ENCODE measurements around the gene INPP5J.
"Not testable (repeated sequence)": the region's sequence is repeated elsewhere in the genome, so short reads cannot be mapped to it uniquely, and the experiment has no call there.

The INPP5J gene

DNA sequence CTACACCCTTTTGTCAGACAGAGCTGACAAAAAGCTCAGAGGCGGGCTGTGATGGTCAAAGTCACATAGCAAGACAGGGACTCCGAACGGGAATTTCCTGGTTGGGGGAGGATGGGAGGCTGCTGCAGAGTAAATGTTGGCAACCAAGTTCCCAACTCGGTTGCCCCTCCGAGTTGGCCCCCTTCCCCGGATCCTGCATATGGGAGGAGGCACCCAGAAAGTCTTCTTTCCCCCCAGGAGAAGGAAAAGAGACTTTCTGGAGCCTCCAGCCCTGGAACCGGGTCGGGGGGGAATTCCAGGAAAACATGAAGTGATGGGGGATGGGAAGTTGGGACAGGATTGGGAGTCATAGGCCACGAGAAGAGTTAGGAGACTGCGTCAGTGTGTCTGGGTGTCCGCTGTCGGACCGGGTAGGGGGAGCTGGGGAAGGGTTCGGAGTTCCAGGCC, 16.0 kb upstream of the INPP5J start:
- TF ChIP-seq TAF1 (IDR thresholded peaks at IDR 0.05; ENCODE audit: low read depth, low read length) (no peak), POLR2A (IDR thresholded peaks at IDR 0.05; ENCODE audit: low read depth, low read length) (no peak), PAX5 (IDR thresholded peaks at IDR 0.05; ENCODE audit: insufficient read depth, low read length, severe bottlenecking) (no peak), SPI1 (IDR thresholded peaks at IDR 0.05; ENCODE audit: low read depth, low read length) (no peak)
- FAIRE-seq: no peak
- no peak for DNase-seq (ENCODE audit: insufficient read length, low spot score)

DNA sequence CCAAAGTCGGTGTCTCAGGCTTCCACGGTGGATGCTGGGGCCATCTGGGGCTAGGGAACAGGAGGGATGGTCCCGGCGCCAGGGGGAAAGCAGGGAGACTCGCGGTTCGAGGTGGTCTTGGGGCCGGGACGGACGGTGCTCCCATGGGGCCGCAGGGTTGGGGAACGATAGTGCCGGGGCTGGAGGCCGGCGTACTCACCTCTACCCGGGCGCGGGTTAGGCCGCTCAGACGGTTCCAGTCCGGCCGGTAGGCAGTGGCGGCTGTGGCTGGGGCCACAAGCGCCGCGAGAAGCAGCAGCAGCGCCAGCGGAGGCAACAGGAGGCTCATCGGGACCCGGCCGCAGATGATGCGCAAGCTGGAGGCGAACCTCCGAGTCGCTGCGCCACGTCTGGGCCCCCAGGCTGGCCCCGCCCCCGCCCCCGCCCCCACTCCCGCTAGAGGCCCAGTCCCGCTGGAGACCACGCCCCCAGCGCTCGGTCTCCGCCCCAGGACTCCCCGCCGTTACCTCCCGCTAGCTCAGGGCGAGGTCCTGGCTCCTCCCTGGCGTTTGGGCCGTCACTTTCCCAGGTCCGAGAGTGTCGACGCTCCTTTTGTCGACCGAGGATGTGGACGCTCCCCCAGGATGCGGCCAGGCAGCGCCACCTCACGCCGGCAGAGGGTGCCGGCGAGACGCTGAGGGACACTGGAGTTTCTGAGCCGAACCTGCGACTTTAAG, 15.4 kb upstream of the INPP5J start, which contains the start of gene SELENOM:
Gene SELENOM (minus strand): TSS at position 391 of the 716 bp plus-strand sequence. CDS start 63 bp downstream, at position 328.
- TF ChIP-seq TAF1 (IDR thresholded peaks at IDR 0.05; ENCODE audit: low read depth, low read length): no peak
- TF ChIP-seq POLR2A (IDR thresholded peaks at IDR 0.05; ENCODE audit: low read depth, low read length): no peak
- no peak for TF ChIP-seq SPI1 (IDR thresholded peaks at IDR 0.05; ENCODE audit: low read depth, low read length)
- no peak for TF ChIP-seq PAX5 (IDR thresholded peaks at IDR 0.05; ENCODE audit: insufficient read depth, low read length, severe bottlenecking)
- TF ChIP-seq POU2F2 (IDR thresholded peaks at IDR 0.05; ENCODE audit: low read depth, low read length): no peak
- TF ChIP-seq POLR2AphosphoS5 (IDR thresholded peaks at IDR 0.05; ENCODE audit: low read depth, low read length): no peak
- DNase-seq (ENCODE audit: insufficient read length, low spot score) (peak; percentile 97), FAIRE-seq (peak; percentile 90)

- FAIRE-seq: no peak
- TF ChIP-seq TAF1 (IDR thresholded peaks at IDR 0.05; ENCODE audit: low read depth, low read length) (no peak), SPI1 (IDR thresholded peaks at IDR 0.05; ENCODE audit: low read depth, low read length) (no peak), PAX5 (IDR thresholded peaks at IDR 0.05; ENCODE audit: insufficient read depth, low read length, severe bottlenecking) (no peak), POLR2A (IDR thresholded peaks at IDR 0.05; ENCODE audit: low read depth, low read length) (no peak), POLR2AphosphoS5 (IDR thresholded peaks at IDR 0.05; ENCODE audit: low read depth, low read length) (no peak)
- no peak for DNase-seq (ENCODE audit: insufficient read length, low spot score)
Observed at GRCh38 chr22:31107894-31108218, 14.9 kb upstream of the INPP5J start.

GRCh38 chr22:31112547-31113091, 10.1 kb upstream of the INPP5J start:
- DNase-seq (ENCODE audit: insufficient read length, low spot score); FAIRE-seq: not testable (repeated sequence)

DNA sequence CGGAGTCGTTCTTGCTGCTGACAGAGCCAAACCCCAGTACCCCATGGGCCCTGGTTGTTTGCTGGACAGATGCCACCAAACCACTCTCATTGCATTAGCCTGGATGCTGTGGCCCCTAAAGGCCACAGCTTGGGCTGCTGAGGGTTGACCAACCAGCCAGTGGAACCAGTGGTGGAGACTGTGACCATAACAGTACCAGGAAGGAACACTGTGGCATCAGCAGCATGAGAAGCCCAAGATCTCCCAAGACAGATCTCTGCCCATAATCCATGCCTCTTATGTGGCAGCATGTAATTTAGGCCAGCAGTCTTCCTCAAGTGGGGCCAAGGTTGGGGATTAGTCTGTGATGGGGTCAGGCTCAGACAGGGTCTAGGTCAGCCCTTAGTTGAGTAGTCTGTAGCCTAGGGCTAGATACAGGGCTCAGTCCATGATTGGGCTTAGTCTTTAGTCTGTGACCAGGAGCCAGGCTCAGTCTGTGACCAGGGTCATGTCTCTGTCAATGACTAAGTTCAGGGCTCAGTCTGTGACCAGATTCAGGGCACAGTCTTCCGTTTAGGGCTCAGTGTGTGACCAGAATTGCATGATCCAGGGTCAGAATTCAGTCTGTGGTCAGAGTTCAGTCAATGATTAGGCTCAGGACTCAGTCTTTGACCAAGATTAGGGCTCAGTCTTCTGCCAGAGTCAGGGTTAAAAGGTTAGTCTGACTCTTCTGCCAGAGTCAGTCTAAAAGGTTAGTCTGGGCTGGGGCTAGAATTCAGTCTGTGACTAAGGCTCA, 4.5 kb upstream of the INPP5J start:
- DNase-seq (ENCODE audit: insufficient read length, low spot score) (no peak), FAIRE-seq (no peak)
- no peak for TF ChIP-seq PAX5 (IDR thresholded peaks at IDR 0.05; ENCODE audit: insufficient read depth, low read length, severe bottlenecking)
- no peak for TF ChIP-seq POLR2A (IDR thresholded peaks at IDR 0.05; ENCODE audit: low read depth, low read length)
- no peak for TF ChIP-seq SPI1 (IDR thresholded peaks at IDR 0.05; ENCODE audit: low read depth, low read length)
- TF ChIP-seq POU2F2 (IDR thresholded peaks at IDR 0.05; ENCODE audit: low read depth, low read length): no peak
- no peak for TF ChIP-seq TAF1 (IDR thresholded peaks at IDR 0.05; ENCODE audit: low read depth, low read length)
- TF ChIP-seq POLR2AphosphoS5 (IDR thresholded peaks at IDR 0.05; ENCODE audit: low read depth, low read length): no peak

DNA sequence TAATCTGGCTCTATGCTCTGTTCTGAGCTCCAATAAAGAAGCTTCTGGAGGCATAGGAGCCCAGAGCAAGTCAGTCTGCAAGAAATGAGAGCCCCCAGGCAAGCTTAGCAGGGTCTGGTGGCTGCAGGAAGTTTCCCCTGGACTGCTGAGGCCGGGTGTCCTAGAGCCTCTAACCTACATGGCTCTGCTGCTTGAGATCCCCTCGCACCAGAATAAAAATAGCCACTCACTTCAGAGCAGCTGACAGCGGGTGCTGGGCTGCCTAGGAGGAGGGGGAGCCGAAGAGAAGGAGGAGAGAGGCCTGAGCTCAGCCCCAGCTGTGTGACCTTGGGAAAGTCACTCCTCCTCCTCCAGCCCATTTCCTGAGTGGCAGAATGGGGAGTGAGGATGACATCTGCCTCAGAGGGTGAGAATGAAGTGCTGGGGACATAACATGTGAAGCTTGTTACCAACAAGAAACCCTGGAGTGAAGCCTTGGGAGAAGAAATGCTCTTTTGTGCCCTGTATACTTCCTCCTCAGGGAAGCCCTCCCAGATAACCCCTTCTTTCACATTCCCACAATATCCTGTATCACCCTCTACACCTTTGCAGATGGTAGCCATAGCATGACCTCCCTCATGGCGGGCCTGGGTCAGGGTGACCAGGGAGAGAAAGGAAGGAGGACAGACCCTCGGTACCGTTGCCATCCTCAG, 3.6 kb upstream of the INPP5J start:
- DNase-seq (ENCODE audit: insufficient read length, low spot score) (no peak), FAIRE-seq (no peak)

GRCh38 chr22:31120230-31120629, 2.5 kb upstream of the INPP5J start:
- no peak for FAIRE-seq
- TF ChIP-seq POLR2A (IDR thresholded peaks at IDR 0.05; ENCODE audit: low read depth, low read length) (no peak), TAF1 (IDR thresholded peaks at IDR 0.05; ENCODE audit: low read depth, low read length) (no peak), SPI1 (IDR thresholded peaks at IDR 0.05; ENCODE audit: low read depth, low read length) (no peak), PAX5 (IDR thresholded peaks at IDR 0.05; ENCODE audit: insufficient read depth, low read length, severe bottlenecking) (no peak), POU2F2 (IDR thresholded peaks at IDR 0.05; ENCODE audit: low read depth, low read length) (no peak), POLR2AphosphoS5 (IDR thresholded peaks at IDR 0.05; ENCODE audit: low read depth, low read length) (no peak)
- no peak for DNase-seq (ENCODE audit: insufficient read length, low spot score)

More for the DNA sequence above, 3.6 kb upstream of the INPP5J start:
- no peak for TF ChIP-seq POLR2A (IDR thresholded peaks at IDR 0.05; ENCODE audit: low read depth, low read length)
- no peak for TF ChIP-seq POU2F2 (IDR thresholded peaks at IDR 0.05; ENCODE audit: low read depth, low read length)
- TF ChIP-seq POLR2AphosphoS5 (IDR thresholded peaks at IDR 0.05; ENCODE audit: low read depth, low read length): no peak
- no peak for TF ChIP-seq PAX5 (IDR thresholded peaks at IDR 0.05; ENCODE audit: insufficient read depth, low read length, severe bottlenecking)
- TF ChIP-seq SPI1 (IDR thresholded peaks at IDR 0.05; ENCODE audit: low read depth, low read length): no peak
- no peak for TF ChIP-seq TAF1 (IDR thresholded peaks at IDR 0.05; ENCODE audit: low read depth, low read length)

- TF ChIP-seq TAF1 (IDR thresholded peaks at IDR 0.05; ENCODE audit: low read depth, low read length) (no peak), PAX5 (IDR thresholded peaks at IDR 0.05; ENCODE audit: insufficient read depth, low read length, severe bottlenecking) (no peak), SPI1 (IDR thresholded peaks at IDR 0.05; ENCODE audit: low read depth, low read length) (no peak), POLR2AphosphoS5 (IDR thresholded peaks at IDR 0.05; ENCODE audit: low read depth, low read length) (no peak), POLR2A (IDR thresholded peaks at IDR 0.05; ENCODE audit: low read depth, low read length) (no peak), POU2F2 (IDR thresholded peaks at IDR 0.05; ENCODE audit: low read depth, low read length) (no peak)
- DNase-seq (ENCODE audit: insufficient read length, low spot score): no peak
- FAIRE-seq: no peak
Observed at GRCh38 chr22:31120642-31121041, 2.1 kb upstream of the INPP5J start.

DNA sequence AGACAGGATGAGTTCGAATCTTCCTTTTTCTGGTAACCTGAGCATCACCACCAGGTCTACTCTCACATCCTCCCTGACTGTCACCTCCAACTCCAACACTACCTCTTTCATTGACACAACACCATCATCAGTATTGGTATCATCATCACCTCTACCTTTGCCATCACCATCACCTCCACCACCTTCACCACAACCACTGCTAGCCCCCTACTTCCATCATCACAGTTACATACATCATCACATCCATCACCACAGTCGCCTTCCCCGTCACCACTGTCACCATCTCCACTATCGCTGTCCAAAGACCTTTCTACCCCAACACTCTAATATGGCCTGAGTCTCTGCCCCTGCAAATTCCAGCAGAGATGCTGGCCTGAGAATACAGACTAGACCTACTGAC, 1.4 kb upstream of the INPP5J start:
- no peak for DNase-seq (ENCODE audit: insufficient read length, low spot score)
- FAIRE-seq: no peak
- TF ChIP-seq POU2F2 (IDR thresholded peaks at IDR 0.05; ENCODE audit: low read depth, low read length) (no peak), SPI1 (IDR thresholded peaks at IDR 0.05; ENCODE audit: low read depth, low read length) (no peak), POLR2AphosphoS5 (IDR thresholded peaks at IDR 0.05; ENCODE audit: low read depth, low read length) (no peak), TAF1 (IDR thresholded peaks at IDR 0.05; ENCODE audit: low read depth, low read length) (no peak), PAX5 (IDR thresholded peaks at IDR 0.05; ENCODE audit: insufficient read depth, low read length, severe bottlenecking) (no peak), POLR2A (IDR thresholded peaks at IDR 0.05; ENCODE audit: low read depth, low read length) (no peak)
